ENCODE data around the gene NKX6-1.

DNA sequence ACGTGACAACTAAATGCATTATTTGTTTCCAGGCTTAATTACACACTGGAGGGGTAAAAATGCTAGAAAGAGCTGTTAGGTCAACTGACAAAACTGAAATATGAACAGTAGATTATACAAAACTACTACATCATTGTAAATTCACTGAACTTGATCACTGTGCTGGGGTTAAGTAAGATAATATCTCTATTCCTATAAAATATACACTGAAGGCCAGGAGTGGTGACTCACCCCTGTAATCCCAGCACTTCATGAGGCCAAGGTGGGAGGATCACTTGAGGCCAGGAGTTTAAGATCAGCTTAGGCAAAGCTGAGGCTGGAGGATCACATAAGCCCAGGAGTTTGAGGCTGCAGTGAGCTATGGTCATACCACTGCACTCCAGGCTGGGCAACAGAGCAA is 31.8 kb upstream of the NKX6-1 start:
- TF ChIP-seq, protein P1, sequence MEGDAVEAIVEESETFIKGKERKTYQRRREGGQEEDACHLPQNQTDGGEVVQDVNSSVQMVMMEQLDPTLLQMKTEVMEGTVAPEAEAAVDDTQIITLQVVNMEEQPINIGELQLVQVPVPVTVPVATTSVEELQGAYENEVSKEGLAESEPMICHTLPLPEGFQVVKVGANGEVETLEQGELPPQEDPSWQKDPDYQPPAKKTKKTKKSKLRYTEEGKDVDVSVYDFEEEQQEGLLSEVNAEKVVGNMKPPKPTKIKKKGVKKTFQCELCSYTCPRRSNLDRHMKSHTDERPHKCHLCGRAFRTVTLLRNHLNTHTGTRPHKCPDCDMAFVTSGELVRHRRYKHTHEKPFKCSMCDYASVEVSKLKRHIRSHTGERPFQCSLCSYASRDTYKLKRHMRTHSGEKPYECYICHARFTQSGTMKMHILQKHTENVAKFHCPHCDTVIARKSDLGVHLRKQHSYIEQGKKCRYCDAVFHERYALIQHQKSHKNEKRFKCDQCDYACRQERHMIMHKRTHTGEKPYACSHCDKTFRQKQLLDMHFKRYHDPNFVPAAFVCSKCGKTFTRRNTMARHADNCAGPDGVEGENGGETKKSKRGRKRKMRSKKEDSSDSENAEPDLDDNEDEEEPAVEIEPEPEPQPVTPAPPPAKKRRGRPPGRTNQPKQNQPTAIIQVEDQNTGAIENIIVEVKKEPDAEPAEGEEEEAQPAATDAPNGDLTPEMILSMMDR (conservative IDR thresholded peaks at IDR 0.05), result no peak
- no peak for TF ChIP-seq EZH2 (IDR thresholded peaks at IDR 0.05; ENCODE audit: low read depth)
